Measurements from ENCODE around the gene OGG1. TPM values are rescaled to one million over a fixed set of nuclear protein-coding genes. Genes with fewer than 3 reads are reported as not detected.
A peak's percentile ranks its signal among the peaks of the same experiment; 100 is the strongest.

OGG1 gene
- total RNA-seq, 1 experiment from 2014 or later: 38.7 TPM

DNA sequence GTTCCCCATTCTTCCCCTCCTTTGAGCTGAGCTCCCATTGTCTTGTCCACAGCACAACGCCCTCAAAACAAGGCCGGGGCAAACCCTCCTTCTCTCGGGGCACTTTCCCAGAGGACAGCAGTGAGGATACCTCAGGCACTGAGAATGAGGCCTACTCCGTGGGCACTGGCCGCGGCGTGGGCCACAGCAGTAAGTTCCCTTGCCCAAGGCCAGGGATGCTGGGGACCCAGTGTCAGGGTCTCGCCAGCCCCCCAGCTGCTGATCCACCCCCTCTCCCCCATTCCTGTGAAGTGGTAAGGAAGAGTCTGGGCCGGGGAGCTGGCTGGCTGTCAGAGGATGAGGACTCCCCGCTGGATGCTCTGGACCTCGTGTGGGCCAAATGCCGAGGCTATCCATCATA lies 4.2 kb upstream of the OGG1 start:
- H3K27me3 ChIP-seq (ENCODE audit: low read length): no peaks in the 10 kb centered on the region
- H4K20me1 ChIP-seq (ENCODE audit: low read length): no peaks in the 10 kb centered on the region
- BruUV-seq (replicated peaks): no TSS peak
- H3K9me3 ChIP-seq (ENCODE audit: low read length): no peaks in the 10 kb centered on the region
- intact Hi-C loops (cut with micrococcal nuclease): no loop called here
- no peak for TF ChIP-seq EZH2phosphoT487 (IDR thresholded peaks at IDR 0.05; ENCODE audit: borderline replicate concordance, low read length)
- TF ChIP-seq EZH2 (IDR thresholded peaks at IDR 0.05; ENCODE audit: low read length, unreplicated experiment): no peak
- TF ChIP-seq CTCF (conservative IDR thresholded peaks at IDR 0.05; ENCODE audit: low read depth, low read length): no peak
- no peaks in the 10 kb centered on the region for H3K9me2 ChIP-seq (replicated peaks; ENCODE audit: low read length)
- ChIA-PET POLR2A (ENCODE audit: unreplicated experiment) (no interaction called here), CTCF (no interaction called here)
- no peak overlapping the region for H3K4me2 ChIP-seq (ENCODE audit: low read length)
- H3K9ac ChIP-seq (ENCODE audit: low read length): no peak overlapping the region
- peaks cover 3% of the 10 kb centered on the region for H3K79me2 ChIP-seq (ENCODE audit: low read length)
- no peak overlapping the region for H3K4me3 ChIP-seq (ENCODE audit: low read length)
- H3K27ac ChIP-seq (ENCODE audit: low read length): no peak overlapping the region
- DNase-seq: no peak
- H3F3A ChIP-seq (ENCODE audit: low read length, unreplicated experiment): peaks cover 4% of the 10 kb centered on the region
- H2AFZ ChIP-seq (ENCODE audit: low read length): no peak overlapping the region
- ATAC-seq: no peak
- H3K4me1 ChIP-seq (ENCODE audit: insufficient read depth, low read length): peaks cover 14% of the 10 kb centered on the region
- peaks cover 58% of the 10 kb centered on the region for H3K36me3 ChIP-seq (ENCODE audit: low read depth, low read length)

- POLR2A ChIA-PET (ENCODE audit: unreplicated experiment): no interaction called here
- Histone ChIP-seq H3K4me3 (ENCODE audit: low read length) (no peak overlapping the region), H3K27me3 (ENCODE audit: low read length) (no peaks in the 10 kb centered on the region), H3K4me2 (ENCODE audit: low read length) (no peak overlapping the region), H3K4me1 (ENCODE audit: insufficient read depth, low read length) (peaks cover 22% of the 10 kb centered on the region), H3K36me3 (ENCODE audit: low read depth, low read length) (peaks cover 53% of the 10 kb centered on the region), H3K9ac (ENCODE audit: low read length) (no peak overlapping the region), H3K9me2 (replicated peaks; ENCODE audit: low read length) (no peaks in the 10 kb centered on the region), H3K79me2 (ENCODE audit: low read length) (peaks cover 12% of the 10 kb centered on the region), H3K27ac (ENCODE audit: low read length) (no peak overlapping the region), H3F3A (ENCODE audit: low read length, unreplicated experiment) (peaks cover 4% of the 10 kb centered on the region), H3K9me3 (ENCODE audit: low read length) (no peaks in the 10 kb centered on the region), H4K20me1 (ENCODE audit: low read length) (no peaks in the 10 kb centered on the region), H2AFZ (ENCODE audit: low read length) (no peak overlapping the region)
- intact Hi-C loops (cut with micrococcal nuclease): no loop called here
- BruUV-seq (replicated peaks): no TSS peak
- peak; percentile 45 for DNase-seq
- no peak for ATAC-seq
- CTCF ChIA-PET: no interaction called here
- TF ChIP-seq EZH2phosphoT487 (IDR thresholded peaks at IDR 0.05; ENCODE audit: borderline replicate concordance, low read length) (no peak), CTCF (conservative IDR thresholded peaks at IDR 0.05; ENCODE audit: low read depth, low read length) (no peak), EZH2 (IDR thresholded peaks at IDR 0.05; ENCODE audit: low read length, unreplicated experiment) (no peak)
Observed at GRCh38 chr3:9746330-9746729, 3.4 kb upstream of the OGG1 start.

DNA sequence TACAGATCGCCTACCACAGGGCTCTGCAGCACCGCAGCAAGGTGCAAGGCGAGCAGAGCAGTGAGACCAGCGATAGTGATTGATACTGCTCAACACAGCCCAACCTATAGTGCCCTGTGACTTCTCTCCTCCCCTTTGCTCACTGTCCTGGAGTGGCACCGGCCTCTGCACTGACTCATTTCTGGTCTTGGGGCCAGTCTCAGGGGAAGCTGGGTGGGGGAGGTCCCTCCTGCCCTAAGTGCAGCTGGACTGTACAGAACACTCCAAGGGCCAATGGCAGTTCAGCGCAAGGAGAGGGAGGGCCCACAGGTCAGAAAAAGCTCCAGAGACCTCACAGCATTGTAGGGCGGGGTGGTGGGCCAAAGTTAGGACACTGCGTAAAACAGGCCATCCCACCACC lies 2.5 kb upstream of the OGG1 start:
- Histone ChIP-seq H3K79me2 (ENCODE audit: low read length) (peaks cover 21% of the 10 kb centered on the region), H3K36me3 (ENCODE audit: low read depth, low read length) (peaks cover 49% of the 10 kb centered on the region), H3K4me2 (ENCODE audit: low read length) (no peak overlapping the region), H2AFZ (ENCODE audit: low read length) (no peak overlapping the region), H3K27ac (ENCODE audit: low read length) (no peak overlapping the region), H3K9ac (ENCODE audit: low read length) (no peak overlapping the region), H3K4me3 (ENCODE audit: low read length) (no peak overlapping the region), H3K4me1 (ENCODE audit: insufficient read depth, low read length) (peaks cover 24% of the 10 kb centered on the region), H3K9me2 (replicated peaks; ENCODE audit: low read length) (no peaks in the 10 kb centered on the region), H3K27me3 (ENCODE audit: low read length) (no peaks in the 10 kb centered on the region), H3F3A (ENCODE audit: low read length, unreplicated experiment) (peaks cover 4% of the 10 kb centered on the region), H4K20me1 (ENCODE audit: low read length) (no peaks in the 10 kb centered on the region), H3K9me3 (ENCODE audit: low read length) (no peaks in the 10 kb centered on the region)
- intact Hi-C loops (cut with micrococcal nuclease): no loop called here
- ATAC-seq (no peak), DNase-seq (no peak)
- no peak for TF ChIP-seq CTCF (conservative IDR thresholded peaks at IDR 0.05; ENCODE audit: low read depth, low read length)
- TF ChIP-seq EZH2phosphoT487 (IDR thresholded peaks at IDR 0.05; ENCODE audit: borderline replicate concordance, low read length): no peak
- TF ChIP-seq EZH2 (IDR thresholded peaks at IDR 0.05; ENCODE audit: low read length, unreplicated experiment): no peak
- CTCF ChIA-PET: no interaction called here
- POLR2A ChIA-PET (ENCODE audit: unreplicated experiment): no interaction called here
- BruUV-seq (replicated peaks): no TSS peak

Data from PC-3 (cell line).